Sciatic nerve (tissue), 2 donors: ENCODE measurements around the gene DDX60. TPM values are rescaled to one million over a fixed set of nuclear protein-coding genes. Genes with fewer than 3 reads are reported as not detected.
"Not testable (repeated sequence)": the region's sequence is repeated elsewhere in the genome, so short reads cannot be mapped to it uniquely, and the experiment has no call there.

Source experiments
- ATAC-seq: fragments of 200-7000 bp; cut with Tn5 transposase; one replicate; pipeline ENCODE4 v1.9.1; 2020; ENCODE audit warnings: mild to moderate bottlenecking, moderate library complexity
- DNase-seq: peaks from one replicate; pipeline ENCODE4 v3.0.0-alpha.2; 2020; ENCODE audit warnings: low spot score
- intact Hi-C: fragments of 100-400 bp; cut with DNase I; formaldehyde crosslinking; loops from one replicate; pipeline ENCODE4 v1.14.2; 2022
- total RNA-seq: library from RNA; stranded (reverse); fragmentation: NEBNext Ultra II Directional; extraction: Animal tissue kit (Norgen Biotek cat#: 25700); gene quantifications from one replicate; pipeline ENCODE4 v1.2.1, GENCODE V29; 2021
- donor health status: DM: no; HTN: no; CAD: no.
- donor health status: DM: no; HTN: no; CAD: no.

Gene DDX60, protein sequence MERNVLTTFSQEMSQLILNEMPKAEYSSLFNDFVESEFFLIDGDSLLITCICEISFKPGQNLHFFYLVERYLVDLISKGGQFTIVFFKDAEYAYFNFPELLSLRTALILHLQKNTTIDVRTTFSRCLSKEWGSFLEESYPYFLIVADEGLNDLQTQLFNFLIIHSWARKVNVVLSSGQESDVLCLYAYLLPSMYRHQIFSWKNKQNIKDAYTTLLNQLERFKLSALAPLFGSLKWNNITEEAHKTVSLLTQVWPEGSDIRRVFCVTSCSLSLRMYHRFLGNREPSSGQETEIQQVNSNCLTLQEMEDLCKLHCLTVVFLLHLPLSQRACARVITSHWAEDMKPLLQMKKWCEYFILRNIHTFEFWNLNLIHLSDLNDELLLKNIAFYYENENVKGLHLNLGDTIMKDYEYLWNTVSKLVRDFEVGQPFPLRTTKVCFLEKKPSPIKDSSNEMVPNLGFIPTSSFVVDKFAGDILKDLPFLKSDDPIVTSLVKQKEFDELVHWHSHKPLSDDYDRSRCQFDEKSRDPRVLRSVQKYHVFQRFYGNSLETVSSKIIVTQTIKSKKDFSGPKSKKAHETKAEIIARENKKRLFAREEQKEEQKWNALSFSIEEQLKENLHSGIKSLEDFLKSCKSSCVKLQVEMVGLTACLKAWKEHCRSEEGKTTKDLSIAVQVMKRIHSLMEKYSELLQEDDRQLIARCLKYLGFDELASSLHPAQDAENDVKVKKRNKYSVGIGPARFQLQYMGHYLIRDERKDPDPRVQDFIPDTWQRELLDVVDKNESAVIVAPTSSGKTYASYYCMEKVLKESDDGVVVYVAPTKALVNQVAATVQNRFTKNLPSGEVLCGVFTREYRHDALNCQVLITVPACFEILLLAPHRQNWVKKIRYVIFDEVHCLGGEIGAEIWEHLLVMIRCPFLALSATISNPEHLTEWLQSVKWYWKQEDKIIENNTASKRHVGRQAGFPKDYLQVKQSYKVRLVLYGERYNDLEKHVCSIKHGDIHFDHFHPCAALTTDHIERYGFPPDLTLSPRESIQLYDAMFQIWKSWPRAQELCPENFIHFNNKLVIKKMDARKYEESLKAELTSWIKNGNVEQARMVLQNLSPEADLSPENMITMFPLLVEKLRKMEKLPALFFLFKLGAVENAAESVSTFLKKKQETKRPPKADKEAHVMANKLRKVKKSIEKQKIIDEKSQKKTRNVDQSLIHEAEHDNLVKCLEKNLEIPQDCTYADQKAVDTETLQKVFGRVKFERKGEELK (N-terminal part only)
- total RNA-seq: 29.6 TPM

DNA sequence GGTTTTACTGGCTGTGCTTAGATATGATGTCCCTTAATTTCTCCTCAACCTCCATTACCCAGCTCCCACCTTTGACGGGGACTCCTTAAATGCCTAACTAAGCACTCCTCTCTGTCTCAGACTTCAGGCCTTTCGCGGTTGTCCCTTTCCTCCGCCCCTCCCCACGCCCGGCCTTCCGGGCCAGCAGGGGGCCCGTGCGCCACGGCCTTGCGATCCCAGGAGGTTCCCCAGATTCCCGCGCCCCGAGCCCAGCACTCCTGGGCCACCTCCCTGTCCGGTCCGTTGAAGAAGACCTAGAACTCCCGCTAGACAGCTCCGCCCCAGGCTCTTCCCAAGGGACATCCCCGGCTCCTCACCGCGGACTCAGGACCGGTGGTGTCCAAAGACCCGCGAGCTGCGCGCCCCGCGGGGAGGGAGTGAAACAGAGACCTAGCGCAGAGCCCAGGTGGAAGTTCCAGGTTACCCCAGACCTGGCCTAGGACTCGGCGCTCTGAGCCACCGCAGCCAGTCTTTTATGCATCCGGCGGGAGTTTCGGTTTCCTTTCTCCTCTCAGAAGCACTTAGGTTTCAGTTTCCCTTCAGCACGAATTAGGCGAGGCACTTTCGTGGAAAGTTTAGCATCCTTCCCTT lies at the start of gene DDX60:
TSS of gene DDX60 (minus strand) at position 487 of the 630 bp plus-strand sequence. CDS start 7,493 bp downstream, outside the sequence.
- DNase-seq: peak; percentile 80
- peak; percentile 97 for ATAC-seq
- intact Hi-C loops: no loop called here

DNA sequence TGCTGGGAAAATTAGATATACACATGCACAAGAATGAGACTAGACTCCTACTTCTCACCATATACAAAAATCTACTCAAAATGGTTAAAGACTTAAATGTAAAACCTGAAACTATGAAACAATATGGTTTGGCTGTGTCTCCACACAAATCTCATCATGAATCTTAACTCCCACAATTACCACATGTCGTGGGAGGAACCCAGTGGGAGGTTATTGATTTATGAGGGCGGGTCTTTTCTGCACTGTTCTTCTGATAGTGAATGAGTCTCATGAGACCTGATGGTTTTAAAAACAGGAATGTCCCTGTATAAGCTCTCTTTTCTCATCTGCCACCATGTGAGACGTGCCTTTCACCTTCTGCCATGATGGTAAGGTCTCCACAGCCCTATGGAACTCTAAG lies 48.5 kb upstream of the DDX60 start:
- intact Hi-C loops: no loop called here
- no peak for DNase-seq
- ATAC-seq: no peak

DNA sequence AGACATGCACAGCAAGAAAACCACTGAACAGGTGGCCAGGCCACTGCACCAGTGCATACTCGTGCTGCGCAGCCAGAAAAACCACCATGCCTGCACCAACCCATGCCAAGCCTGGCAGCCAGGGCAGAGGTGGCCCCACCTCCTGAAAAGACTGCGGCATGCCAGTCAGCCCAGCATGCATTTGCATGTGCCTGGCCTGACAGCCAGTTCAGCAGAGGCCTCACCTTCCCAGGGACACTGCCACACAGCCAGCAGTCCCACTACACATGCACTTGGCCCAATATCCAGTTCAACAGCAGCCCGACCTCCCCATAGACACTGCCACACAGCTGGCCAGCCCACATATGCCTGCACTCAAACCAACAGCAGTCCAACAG lies 43.5 kb upstream of the DDX60 start:
- DNase-seq (no peak), ATAC-seq (no peak)
- intact Hi-C loops: no loop called here

DNA sequence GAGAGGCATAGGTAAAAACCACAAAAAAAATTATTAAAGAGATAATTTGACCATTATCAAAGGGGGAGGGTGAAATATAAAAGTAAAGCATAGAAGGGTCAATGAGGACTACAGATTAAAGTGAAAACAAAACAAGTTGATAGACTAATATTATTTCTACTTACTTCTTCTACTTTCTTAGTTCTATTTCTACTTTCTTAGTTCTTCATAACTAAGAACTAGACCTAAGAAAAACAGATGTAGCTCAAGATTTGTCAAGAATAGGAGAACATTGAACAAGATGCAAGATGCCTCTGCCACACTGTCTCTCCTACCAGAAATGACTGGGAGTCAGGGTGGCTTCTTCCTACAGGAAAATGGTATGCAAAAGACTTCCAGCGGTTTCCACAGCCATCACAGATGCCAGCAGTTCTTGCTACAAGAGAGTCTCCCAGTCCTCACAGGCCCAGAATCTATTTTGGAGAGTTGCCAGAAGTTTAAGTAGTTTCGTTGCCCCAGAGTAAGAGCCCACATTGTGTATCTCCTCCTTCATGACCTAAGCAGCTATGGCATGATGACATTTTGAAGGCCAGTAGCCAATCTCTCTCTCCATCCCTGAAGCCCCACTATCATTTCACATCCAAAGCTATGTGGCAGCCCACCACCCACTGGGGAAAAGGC lies 42.9 kb upstream of the DDX60 start:
- ATAC-seq: no peak
- intact Hi-C loops: no loop called here
- no peak for DNase-seq

DNA sequence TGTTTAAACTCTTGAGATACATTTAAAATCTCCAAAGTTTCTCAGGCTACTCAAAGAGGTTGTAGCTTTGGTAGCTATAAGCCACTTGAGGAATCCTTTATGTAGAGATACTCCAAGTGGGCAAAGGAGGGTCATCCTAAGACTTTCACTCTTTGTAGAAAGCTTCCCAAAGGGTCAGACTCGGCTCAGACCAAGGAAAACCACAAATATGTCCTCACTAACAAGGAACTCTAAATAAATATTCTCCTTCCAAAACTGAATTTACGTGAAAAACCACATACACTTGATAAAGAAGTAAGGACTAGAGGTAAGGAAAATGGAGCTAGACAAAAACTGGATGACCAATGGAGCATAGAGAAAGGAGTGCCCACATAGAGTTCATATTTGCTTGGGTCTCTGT lies 41.7 kb upstream of the DDX60 start:
- no peak for DNase-seq
- intact Hi-C loops: no loop called here
- ATAC-seq: no peak

DNA sequence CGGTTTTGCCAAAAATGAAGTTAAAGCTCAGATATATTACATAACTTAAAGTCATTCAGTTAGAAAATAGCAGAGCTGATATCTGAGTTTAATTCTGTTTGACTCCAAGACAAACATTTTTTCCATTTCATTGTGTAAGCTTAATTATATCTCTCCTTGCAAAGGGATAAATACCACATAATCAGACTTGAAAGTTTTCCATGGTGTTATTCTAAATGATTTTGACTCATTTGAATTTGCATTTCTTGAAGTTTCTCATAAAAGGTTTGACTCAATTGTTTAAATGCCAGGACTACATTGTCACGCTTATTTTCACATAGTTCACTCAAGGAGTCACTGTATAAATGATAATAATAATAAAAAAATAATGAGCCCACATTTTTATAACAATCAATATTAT lies 39.4 kb upstream of the DDX60 start:
- ATAC-seq (no peak), DNase-seq (no peak)
- intact Hi-C loops: no loop called here

DNA sequence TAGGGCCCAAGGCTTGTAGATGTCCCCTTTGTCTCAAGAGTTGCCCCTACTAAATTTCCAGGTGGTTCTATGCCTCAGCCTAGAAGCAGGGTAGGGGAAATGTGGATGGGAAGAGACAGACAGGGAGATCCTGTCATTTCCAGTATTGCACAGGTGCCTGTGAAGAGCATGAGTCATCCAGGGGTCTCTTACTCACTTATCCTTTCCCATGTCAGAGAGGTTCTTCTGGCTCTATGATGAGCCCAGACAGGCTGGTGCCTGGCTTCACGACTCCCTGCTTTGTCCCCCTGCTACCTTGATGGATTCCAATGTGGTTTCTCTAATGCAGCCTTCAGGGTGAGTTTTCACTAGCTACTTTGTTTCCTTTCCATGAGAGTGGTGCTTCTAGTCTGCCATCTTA lies 35.2 kb upstream of the DDX60 start:
- ATAC-seq: no peak
- intact Hi-C loops: no loop called here
- DNase-seq: no peak

DNA sequence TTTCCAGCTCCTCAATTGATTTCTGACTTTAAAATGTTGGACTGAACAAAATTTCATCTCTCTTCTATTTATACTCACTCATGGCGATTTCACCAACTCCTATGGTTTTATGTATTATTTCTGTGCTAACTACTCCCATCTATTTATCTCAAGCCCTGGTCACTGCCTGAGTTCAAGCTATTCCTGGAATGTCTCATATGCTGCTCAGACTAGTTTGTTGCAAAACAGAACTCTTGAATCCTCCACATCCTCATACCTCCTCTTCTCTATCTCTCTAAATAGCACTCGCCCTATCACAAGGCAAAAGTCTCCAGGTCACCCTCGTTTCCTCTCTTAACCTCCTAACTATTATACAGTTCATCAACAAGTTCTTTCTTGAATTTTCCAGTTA lies 19.0 kb upstream of the DDX60 start:
- DNase-seq (no peak), ATAC-seq (no peak)

DNA sequence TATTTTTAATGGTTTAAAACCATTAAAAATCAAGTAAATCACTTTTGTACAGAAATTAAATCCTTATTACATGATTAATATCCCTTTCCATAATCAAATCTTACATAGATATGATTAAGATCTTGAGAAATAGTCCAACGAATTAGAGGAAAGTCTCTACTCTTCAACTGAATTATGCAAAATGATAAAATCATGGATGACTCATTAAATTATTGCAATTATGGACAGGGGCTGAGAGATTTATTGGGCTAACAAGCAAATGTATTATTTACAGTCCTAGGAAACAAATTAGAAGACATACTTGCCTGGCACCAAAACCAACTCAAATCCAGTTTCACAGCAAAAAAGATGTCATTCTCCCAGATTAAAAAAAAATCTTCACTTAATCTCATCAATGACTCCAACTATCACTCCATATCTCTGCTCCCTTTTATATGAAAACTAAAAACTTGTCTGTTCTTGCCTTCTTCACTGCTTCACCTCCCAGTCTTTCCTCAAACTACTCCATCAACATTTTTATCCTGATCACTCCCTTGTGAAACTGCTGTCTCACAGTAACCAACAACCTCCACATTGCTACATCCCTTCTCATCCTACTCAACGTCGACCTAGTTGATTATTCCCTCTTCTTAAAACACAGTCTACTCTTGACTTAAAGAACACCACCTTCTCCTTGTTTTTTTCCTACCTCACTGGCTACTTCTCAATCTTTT lies 18.4 kb upstream of the DDX60 start:
- ATAC-seq (no peak), DNase-seq (no peak)
- intact Hi-C loops: no loop called here

More for the DNA sequence above, 19.0 kb upstream of the DDX60 start:
- intact Hi-C loops: no loop called here

DNA sequence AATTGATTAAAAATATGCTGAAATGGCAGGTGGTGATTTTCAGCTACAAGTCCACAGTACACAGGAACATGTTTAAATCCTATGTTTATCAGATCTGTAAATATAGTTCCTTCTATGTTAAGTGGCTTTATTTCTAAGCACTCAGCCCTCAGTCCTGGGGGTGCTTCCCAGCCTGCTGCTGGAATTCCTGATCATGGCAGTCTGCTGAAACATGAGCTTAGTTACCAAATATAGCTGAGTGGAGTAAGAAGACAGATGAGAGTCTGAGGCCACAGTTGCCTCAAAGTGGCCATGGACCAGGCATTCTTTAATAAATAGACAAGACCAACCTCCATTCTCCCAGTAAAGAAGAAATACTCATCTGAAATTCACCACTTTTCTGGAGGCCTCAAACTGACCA lies 17.1 kb upstream of the DDX60 start:
- intact Hi-C loops: no loop called here
- DNase-seq: no peak
- ATAC-seq: no peak

DNA sequence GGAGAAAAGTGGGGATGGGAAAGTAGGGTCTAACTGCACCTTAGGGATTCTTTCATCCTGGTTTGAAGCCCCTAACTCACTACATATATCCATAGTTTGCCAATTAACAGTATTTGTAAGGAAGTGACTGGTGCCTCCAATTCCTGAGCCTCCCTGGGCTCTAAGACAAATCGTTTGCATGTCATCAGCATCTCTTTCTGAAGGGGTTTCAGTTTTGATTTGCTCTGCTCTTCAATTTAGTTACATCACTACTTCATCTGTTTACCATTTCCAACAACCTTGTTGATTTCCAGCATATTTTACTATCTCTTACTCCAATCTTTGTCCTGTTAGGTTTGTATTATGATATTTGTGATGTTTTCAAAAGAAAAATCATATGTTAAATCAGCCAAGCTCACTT lies 15.5 kb upstream of the DDX60 start:
- ATAC-seq: no peak
- DNase-seq: no peak
- intact Hi-C loops: no loop called here

DNA sequence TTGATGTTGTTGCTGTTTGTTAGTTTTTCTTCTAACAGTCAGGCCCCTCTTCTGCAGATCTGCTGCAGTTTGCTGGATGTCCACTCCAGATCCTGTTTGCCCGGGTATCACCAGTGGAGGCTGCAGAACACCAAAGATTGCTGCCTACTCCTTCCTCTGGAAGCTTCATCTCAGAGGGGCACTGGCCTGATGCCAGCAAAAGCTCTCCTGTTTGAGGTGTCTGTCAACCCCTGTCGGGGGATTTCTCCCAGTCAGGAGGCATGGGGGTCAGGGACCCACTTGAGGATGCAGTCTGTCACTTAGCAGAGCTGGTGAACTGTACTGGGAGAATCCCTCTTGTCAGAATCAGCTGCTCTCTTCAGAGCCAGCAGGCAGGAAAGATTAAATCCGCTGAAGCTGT lies 12.0 kb upstream of the DDX60 start:
- intact Hi-C loops, DNase-seq, ATAC-seq: not testable (repeated sequence)

DNA sequence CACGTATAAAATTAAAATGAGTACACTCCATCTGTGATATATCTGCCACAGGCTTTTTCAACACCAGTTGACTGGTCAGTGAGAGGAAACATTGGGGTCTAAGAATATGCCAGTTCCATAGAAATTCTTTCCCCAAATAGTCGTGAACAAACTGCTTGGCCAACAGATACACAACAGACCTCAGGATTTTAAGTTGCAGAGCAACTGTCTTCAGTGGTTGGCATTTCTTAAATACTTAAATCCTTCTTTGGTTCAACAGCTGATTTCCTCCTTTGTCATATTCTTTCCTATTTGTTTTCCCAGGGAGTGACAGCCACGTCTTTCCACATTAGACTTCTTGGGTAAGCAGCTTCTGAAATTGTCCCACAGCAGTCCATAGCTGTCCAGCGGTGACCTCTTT lies 7.0 kb upstream of the DDX60 start:
- intact Hi-C loops: no loop called here
- DNase-seq: no peak
- ATAC-seq: no peak

DNA sequence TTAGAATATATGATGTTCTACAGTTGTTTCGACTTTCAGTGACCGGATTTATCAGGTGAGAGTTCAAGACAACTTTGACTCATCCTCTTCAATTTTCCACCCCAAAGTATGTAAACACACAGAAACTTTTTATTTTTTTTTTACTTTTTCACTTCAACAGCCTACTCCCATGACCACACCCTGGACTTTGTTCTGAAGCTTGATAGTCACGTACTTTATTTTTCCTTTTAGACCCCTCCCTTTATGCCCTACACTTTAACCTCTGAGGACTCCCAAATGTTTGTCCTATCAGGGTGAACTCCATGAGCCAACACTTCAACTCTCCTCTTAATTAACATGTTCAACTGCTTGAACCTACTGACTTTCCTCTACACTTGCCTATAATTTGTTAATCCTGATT lies 2.5 kb upstream of the DDX60 start:
- no peak for ATAC-seq
- intact Hi-C loops: no loop called here
- DNase-seq: no peak

DNA sequence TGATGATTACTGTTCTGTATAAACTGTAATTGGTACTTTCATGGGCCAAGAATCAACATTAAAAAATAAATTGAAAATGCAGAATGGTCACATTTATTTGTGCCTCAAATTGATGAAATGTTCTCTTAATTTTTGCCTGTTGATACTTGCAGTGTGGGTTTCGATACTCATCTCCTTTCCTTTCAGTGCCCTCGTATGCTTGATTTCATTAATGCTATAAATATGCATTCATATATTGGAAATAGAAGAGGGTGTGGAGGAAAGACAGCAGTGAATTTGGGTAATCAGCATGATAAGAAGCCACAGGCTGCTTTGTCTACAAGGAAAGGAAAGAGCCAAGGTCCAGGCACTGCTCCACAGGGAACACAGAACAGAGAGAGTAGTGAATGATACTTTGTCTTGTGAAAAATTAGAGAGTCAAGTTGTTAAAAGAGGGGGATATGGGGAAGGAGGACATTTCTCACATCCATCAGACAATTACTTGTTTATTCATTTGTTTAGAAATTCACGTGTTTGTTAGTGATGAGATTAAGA lies 1.0 kb upstream of the DDX60 start:
- intact Hi-C loops: no loop called here
- no peak for ATAC-seq
- no peak for DNase-seq

DNA sequence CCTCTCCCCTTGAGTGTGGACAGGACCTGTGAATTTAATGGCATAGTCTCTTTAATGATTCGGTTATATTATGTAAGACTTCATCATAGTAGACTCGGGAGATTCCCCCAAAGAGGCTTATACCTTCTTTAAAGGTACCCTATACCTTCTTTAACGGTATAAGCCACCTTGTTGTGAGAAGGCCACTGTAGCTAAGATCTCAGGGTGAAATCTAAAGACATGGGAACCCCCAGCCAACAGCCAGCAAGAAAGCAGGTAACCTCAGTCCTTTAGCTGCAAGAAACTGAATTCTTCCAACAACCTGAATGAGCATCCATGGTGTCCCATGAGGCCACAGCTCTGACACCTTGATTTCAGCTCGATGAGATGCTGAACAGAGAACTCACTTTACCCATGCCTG lies 931 bp downstream of the DDX60 start:
- DNase-seq (no peak), ATAC-seq (no peak)
- intact Hi-C loops: no loop called here

DNA sequence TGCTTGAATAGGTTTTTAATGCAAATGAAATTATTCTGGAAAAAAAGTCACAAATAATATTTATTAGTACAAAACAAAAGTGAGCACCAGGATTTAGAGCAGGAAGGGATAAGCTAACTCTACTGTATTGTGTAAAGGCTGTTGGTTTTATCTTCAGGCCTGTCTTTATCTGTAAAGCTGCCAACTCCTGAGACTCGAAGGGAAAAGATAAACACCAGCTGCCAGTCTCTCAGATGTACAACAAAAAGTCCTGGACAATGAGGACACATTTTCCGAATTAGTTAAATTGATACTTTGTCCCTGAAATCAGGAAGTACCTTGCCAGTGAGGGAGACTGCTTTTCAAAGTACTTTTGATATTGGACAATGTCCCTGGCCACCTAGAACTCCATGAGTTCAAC lies 8.8 kb downstream of the DDX60 start:
- ATAC-seq (no peak), DNase-seq (no peak)
- intact Hi-C loops: no loop called here

DNA sequence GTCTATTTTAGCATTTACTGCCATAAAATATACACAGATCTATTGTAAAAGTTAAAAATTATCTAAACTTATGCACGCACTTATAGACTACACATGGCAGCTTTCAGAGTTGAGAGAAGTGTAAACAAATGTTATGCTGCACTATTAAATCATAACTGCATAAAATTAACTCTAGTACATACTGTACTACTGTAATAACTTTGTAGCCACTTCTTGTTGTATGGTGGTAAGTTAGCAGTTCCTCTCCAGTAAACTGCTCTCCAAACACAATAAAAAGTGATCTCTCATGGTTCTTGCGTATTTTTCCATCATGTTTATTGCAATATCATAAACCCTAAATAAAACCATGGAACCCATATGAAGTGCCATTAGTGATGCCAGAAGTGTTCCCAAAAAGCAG lies 9.6 kb downstream of the DDX60 start:
- ATAC-seq (no peak), DNase-seq (no peak)
- intact Hi-C loops: no loop called here
